HG02642 (cell line): ENCODE results near the gene SF3B1.
"Not testable (repeated sequence)": the region's sequence is repeated elsewhere in the genome, so short reads cannot be mapped to it uniquely, and the experiment has no call there.

Experiments
- ATAC-seq: cut with Tn5 transposase; IDR thresholded peaks from one replicate; pipeline ENCODE4 v1.9.1; 2021; ENCODE audit warnings: mild to moderate bottlenecking; ENCODE audit not compliant: unreplicated experiment, poor library complexity

The SF3B1 gene

GRCh38 chr2:197434541-197435513 is at the start of gene SF3B1:
TSS of gene SF3B1 (minus strand) at chr2:197435028. CDS start at chr2:197434999, 29 bp downstream.
- peak; percentile 95 for ATAC-seq

GRCh38 chr2:197484248-197484647 is 49.4 kb upstream of the SF3B1 start:
- not testable (repeated sequence) for ATAC-seq

GRCh38 chr2:197480165-197481036 is 45.6 kb upstream of the SF3B1 start:
- no peak for ATAC-seq

GRCh38 chr2:197477797-197478196 is 43.0 kb upstream of the SF3B1 start:
- ATAC-seq = no peak

GRCh38 chr2:197472166-197472565 is 37.3 kb upstream of the SF3B1 start:
- no peak for ATAC-seq

GRCh38 chr2:197464175-197464574 is 29.3 kb upstream of the SF3B1 start:
- no peak for ATAC-seq

GRCh38 chr2:197461057-197461456 is 26.2 kb upstream of the SF3B1 start:
- no peak for ATAC-seq

GRCh38 chr2:197460649-197461048 is 25.8 kb upstream of the SF3B1 start:
- no peak for ATAC-seq

DNA sequence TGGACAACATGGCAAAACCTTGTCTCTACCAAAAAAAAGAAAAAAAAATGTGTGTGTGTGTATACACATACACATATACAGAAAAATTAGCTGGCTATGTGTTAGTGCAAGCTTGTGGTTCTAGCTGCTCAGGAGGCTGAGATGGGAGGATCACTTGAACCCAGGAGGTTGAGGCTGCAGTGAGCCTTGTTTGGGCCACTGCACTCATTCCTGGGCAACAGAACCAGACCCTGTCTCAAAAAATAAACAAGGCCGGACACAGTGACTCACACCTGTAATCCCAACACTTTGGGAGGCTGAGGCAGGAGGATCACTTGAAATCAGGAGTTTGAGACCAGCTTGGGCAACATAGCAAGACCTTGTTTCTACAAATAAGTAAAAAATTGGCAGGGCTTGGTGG is 20.6 kb upstream of the SF3B1 start:
- no peak for ATAC-seq

DNA sequence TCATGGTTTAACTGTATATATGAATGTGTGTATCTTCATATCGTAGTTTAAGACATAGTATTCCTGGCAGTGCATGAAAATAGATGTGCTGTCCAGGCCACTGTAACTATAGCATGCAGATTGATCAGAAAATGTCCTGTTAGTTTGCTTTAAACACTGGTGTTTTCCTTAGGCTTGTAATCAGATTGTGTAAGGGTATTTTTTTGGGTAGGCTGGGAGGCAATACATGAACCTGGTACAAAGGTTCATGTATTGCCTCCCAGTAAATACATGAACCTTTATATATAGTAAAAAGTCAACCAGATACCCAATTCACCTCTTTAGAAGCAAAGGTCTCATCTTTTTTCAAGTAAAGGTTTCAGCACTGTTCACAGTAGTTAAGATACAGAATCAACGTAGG is 20.1 kb upstream of the SF3B1 start:
- no peak for ATAC-seq

DNA sequence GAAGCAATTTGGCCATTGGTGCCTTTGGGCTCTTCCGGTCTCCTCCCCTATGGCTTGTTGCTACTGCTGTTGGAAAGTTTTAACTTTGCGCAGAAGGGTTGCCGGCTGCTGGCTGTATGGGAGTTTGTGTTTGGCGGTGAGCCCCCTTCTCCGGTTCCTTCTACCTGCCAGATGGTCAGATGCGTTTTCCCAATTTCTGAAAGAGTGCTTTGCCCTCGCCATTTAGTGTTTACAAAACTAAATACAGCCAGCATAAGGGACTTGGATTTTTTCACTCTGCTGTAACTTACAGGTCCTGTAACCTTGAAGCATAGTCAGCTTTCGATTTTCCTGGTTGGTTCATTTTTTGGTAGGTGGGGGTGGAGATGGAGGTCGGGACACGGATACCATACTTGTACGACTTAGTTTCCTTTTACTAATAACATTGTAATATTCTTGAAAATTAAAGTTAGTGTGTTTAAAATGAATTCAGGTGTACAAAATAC is 19.1 kb upstream of the SF3B1 start:
- peak; percentile 27 for ATAC-seq

DNA sequence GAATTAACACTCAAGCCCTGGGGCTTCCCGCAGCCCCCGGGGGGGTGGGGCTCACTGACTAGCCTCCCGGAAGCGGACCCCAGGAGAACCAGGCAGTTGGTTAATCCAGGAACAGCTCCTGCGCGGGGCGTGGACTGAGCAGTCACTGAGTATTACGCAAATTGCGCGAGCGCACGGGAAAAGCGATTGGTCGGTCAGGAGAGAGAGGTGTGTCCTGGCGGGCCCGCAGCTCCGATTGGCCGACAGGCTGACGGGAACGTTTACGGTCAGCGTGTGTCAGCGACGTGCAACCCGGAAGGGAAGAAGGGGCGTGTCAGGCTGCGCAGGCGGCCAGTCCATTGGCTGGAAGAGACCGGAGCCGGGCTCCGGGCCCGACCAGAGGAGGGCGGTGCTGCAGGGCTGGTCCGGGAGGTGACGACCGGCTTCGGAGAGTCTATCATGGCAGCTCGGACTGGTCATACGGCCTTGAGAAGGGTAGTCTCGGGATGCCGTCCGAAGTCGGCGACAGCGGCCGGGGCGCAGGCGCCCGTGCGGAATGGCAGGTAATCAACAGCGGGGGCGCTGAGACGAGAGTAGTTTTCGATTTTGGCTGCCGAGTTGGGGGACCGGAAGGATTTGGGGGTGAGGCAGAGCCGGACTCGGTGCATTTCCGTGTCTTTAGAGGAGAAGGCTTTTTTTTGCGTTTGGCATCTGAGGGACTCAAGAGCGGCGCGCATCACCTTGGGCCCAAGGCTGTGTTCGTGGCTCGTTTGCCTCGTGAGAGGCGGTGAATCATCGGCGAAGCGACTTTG is 18.5 kb upstream of the SF3B1 start, which contains the start of gene COQ10B:
TSS of gene COQ10B (plus strand) at position 430 of the 791 bp plus-strand sequence. CDS start at position 439, 9 bp downstream.
- peak; percentile 95 for ATAC-seq

DNA sequence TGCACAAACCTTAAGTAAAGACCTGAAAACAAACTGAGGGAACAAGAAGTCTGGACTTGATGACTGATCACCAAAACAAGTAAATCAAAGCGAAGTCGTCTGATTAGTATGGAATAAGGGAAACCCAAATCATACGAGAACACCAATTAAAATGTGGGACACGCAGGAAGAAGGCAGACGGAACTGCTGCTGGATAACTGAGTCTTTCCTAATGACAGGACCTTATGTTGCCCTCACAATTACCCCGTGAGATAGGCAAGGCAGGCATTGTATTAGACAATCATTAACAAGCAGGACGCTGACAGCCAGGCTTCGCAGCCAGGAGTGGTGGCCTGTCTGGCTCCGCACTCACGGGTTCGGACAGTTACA is 17.9 kb upstream of the SF3B1 start:
- ATAC-seq = no peak

DNA sequence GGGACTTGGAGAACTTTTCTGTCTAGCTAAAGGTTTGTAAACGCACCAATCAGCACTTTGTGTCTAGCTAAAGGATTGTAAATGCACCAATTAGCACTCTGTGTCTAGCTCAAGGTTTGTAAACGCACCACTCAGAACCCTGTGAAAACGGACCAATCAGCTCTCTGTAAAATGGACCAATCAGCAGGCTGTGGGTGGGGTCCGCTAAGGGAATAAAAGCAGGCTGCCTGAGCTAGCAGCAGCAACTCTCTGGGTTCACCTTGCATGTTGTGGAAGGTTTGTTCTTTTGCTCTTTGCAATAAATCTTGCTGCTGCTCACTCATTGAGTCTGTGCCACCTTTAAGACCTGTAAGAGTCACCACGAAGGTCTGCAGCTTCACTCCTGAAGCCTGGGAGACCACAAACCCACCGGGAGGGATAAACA is 16.1 kb upstream of the SF3B1 start:
- ATAC-seq = not testable (repeated sequence)

DNA sequence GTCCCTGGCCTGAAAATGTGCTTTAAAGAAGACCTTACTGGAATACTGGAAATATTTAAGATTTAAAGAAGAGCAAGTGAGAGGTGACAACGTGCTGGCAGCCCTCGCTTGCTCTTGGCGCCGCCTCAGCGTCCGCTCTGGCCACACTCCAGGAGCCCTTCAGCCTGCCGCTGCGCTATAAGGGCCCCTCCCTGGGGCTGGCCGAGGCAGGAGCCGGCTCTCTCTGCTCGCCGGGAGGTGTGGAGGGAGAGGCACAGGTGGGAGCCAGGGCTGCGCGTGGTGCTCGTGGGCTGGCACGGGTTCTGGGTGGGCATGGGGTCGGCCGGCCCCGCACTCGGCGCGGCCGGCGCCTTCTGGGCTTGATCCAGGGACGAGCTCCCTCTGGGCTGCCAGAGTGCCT is 15.6 kb upstream of the SF3B1 start:
- no peak for ATAC-seq

GRCh38 chr2:197446844-197447243 is 12.0 kb upstream of the SF3B1 start:
- no peak for ATAC-seq

DNA sequence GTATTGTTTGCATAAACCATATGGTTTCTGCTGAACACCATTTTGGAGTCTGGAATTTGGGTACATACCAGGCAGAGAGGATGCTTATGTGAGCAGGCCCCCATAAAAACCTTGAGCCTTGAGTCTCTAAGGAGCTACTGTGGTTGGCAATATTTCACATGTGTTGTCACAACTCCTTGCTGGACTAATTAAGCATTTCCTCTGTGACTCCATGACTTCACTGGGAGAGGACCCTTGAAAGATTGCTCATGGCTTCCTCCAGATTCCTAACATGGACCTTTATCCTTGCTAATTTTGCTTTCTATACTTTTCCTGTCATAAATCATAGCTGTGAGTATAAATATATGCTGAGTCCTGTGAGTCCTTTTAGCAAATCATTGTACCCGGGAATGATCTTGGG is 10.9 kb upstream of the SF3B1 start:
- no peak for ATAC-seq

- no peak for ATAC-seq
Measured at GRCh38 chr2:197442857-197443256, 8.0 kb upstream of the SF3B1 start.

- no peak for ATAC-seq
Measured at GRCh38 chr2:197437380-197437779, 2.6 kb upstream of the SF3B1 start.
